HG02678 (cell line): ENCODE measurements around the gene SLC1A7.
"Not testable (repeated sequence)": the region's sequence is repeated elsewhere in the genome, so short reads cannot be mapped to it uniquely, and the experiment has no call there.

Experiments
- ATAC-seq: cut with Tn5 transposase; IDR thresholded peaks from one replicate; pipeline ENCODE4 v1.9.1; 2021; ENCODE audit warnings: mild to moderate bottlenecking, moderate library complexity; ENCODE audit not compliant: unreplicated experiment

Gene SLC1A7

DNA sequence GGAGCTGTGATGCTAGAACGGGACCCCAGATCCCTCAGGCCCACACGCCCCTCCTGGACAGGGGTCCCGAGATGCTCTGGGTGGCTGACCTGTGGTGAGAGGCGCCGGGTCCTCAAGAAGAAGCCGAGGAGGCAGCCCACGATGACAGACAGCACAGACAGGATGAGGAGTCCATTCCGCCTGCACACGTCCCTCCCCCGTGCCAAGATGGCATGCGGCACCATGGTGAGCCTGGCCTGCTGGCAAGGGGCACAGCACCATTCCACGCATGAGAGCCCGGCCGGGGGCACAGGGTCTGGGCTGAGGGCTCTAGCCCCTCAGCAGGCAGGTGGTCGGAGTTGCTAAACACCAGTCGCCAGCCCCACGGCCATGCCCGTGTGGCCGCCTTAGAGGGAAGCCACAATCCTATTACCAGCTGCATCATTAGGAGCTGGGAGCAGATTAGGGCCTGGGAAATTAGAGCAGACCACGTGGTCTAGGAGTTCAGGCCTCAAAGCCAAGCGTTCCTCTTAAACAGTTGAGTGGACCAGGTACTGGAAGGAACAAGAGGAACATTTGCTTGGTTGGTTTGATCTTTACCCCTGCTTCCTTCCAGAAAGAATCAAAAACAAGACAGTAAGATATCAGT lies at the start of gene SLC1A7:
Gene SLC1A7, minus strand, starts transcription at position 413 of the 628 bp plus-strand sequence. Its CDS starts 189 bp downstream, at position 224.
- no peak for ATAC-seq

DNA sequence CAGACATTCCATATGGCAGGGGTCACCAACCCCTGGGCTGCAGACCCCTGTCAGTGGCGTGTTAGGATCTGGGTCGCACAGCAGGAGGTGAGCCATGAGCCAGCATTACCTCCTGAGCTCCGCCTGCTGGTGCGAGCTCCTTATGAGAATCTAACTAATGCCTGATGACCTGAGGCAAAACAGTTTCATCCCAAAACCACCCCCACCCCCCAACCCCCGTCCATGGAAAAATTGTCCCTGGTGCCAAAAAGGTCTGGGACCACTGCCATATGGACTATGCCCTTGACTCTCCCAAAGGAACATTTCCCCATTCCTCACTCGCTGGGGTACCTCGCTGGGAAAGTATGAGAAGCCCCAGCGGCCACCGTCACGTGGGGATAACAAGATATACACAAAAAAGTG lies 47.8 kb upstream of the SLC1A7 start:
- ATAC-seq: no peak

DNA sequence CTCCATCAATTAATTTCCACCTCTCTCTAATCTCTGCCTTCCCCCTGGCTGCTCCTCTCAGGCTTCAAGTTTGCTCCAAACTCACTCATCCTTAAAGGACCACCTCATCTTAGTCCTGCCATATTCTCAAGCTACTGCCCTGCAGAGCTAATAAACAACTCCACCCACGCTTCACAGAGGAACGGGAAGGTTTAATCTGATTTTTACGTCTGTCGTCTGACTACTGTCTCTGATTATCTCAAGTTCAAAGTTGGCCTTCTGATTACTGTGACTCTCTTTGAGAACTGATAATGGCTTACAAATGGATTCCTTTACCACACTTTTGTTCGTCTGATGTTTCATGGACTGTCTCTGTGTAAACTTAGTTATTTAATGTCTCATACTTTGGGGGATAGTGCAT lies 46.6 kb upstream of the SLC1A7 start:
- no peak for ATAC-seq

DNA sequence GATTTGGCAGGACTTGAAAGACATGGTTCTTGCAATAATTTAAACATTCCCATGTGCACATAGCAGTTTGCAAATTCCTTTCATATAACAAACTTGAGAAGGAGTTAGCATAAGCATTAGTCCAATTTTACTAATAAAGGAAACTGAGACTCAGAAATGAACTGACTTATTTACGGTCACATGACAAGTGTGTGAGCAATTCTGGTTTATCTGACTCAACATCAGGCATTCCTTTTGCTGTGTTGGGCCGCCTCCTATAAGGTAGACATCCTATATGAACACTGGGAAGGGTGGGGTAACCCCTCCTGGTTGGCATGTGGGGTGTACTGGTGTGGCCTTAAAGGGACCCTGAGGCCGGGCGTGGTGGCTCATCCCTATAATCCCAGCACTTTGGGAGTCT lies 45.7 kb upstream of the SLC1A7 start:
- ATAC-seq: no peak

DNA sequence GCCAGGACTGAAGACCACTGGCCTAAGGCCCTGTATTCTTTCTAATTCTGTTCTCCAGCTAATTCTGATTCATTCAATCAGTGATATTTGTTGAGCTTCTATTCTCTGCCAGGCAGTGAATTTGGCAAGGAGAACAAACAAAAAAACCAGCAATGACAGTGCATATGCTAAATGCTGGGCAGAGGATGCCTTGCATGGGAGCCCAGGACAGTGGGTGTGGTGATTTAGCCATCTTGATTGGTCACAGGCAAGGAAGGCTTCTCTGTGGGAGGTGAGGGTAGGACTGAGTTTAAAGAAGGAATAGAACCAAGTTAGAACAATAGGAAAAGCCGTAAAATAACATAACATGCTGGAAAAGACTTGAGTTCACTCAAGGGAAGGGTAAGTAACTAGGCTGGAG lies 45.0 kb upstream of the SLC1A7 start:
- ATAC-seq: no peak

DNA sequence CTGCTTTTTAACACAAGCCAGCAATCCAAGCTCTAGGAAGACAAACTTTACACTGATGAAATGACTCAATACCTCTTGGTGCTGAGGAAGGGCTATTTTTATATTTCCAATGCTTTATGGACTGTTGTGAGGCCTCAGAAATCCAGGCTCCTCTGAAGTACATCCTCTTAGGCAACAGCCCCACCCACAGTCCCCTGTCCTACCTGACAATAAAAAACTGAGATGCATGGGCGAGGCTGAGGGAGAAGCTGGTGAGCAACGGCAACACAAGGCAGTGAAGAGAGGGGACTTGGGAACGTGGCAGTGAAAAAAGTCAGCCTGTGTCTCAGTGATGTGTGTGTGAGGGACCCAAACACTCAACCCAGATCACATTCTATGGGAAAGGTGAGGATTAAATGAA lies 44.1 kb upstream of the SLC1A7 start:
- no peak for ATAC-seq

DNA sequence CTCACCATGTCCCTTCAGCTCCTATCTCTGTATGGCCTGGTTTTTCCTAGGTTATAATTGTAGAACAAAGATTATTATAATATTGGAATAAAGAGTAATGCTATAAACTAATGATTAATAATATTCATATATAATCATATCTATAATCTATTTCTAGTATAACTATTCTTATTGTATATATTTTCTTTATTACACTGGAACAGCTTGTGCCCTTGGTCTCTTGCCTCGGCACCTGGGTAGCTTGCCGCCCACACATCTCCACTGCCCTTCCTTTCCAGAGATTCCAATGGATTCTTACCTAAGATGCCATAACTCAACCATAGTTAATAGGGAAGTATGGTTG lies 43.5 kb upstream of the SLC1A7 start:
- not testable (repeated sequence) for ATAC-seq

DNA sequence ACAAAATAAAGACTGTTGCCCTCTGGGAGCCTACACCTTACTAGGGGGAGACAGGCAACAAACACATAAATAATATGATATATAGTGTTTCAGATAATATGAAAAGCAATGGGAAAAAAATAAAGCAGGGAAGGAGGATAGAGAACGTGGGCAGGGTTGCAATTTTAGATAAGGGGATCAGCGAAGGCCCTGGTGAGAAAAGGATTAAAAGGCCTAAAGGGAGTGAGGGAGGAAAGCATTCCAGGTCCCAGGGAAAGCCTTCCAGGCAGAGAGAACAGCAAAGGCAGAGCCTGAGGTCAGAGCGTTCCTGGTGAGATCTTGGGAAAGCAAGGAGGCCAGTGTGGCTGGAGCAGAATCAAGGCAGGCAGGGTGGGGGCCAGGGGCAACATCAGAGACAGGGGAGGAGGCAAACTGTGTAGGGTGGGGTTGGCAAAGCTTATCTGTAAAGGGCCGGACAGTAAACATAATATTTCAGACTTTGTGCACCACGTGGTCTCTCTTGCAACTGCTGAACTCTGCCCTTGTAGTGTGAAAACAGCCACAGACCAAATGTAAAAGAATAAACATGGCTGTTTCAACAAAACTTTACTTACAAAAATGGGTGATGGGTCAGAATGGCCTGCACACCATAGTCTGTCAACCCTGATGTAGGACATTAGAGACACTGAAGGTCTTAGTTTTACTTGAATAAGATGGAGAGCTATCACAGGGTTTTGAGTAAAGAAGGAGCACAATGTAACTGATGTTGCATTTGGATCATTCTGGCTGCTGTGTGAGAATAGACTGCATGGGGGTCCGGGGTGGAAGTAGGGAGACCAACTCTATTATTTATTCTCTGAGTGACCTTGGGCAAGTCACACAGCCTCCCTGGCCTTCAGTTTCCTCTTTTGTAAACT lies 40.9 kb upstream of the SLC1A7 start:
- ATAC-seq: no peak

DNA sequence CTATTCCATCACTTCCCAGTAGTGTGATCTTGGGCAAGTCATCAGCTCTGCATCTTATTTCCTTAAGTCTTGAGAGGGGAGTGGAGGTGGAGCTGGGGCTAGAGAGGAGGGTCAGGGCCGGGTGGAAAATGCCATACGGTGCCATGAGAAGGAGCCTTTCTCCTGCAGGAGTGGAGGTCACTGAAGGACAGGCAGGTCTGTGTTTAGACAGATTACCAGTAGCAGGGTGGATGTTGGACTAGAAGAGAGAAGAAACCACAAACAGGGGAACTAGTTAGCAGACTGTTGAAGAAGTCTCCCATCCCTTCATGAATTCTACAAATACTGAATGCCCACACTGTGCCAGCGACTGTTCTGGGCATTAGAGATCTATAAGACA lies 40.3 kb upstream of the SLC1A7 start:
- no peak for ATAC-seq

DNA sequence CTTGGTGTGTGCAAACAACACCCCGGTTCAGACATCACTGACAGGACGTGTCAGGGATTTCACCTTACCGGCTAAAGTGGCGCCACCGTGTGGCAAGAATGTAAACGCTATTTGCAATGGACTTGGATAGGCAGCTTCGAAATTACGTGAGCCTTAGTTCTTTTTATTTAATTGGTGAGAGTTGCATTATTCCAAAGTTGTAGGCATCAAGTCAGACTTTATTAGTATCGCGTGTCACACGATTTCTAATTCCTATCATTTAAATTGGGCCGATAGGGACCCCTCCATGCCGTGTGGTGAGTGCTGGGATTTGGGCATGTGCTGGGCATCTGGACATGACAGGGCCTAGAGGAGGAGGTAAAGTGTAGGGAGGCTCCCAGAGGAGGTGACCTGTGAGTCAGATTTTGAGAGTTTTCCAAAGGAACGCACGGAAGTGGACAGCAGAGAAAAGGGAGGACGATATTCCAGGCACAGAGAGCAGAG lies 39.7 kb upstream of the SLC1A7 start:
- ATAC-seq: no peak

DNA sequence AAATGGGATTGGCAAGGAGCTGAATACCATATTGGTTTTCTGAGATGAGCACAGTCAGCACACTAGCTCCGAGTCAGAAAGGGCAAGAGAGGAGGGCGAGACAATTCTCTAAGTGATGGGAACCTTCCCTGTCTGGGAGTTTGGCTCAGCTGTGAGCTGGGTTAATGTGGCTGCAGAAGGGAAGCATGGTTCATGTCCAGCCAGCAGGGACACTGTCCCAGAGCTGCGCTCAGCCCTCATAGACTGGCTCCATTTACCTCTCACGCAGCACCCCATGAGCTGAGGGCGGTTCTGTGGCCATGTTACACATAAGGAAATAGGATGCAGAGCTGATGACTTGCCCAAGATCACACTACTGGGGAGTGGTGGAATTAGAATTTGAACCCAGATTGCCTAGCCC lies 38.5 kb upstream of the SLC1A7 start:
- no peak for ATAC-seq

DNA sequence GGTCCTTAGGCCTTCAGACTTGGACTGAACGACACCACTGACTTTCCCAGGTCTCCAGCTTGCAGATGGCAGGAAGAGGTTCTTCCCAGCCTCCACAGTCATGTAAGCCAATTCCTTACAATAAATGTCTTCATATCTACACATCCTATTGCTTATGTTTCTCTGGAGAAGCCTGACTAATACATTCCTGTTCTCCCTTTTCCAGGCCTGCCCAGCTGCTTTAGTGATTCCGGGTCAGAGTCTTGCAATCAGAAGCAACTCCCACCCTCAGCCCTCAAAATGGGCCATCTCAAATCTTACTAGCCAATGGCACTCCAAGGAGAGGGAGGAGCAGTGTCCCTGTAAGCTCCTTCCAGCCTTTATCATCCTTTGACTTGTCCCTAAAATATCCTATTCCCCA lies 37.8 kb upstream of the SLC1A7 start:
- no peak for ATAC-seq

DNA sequence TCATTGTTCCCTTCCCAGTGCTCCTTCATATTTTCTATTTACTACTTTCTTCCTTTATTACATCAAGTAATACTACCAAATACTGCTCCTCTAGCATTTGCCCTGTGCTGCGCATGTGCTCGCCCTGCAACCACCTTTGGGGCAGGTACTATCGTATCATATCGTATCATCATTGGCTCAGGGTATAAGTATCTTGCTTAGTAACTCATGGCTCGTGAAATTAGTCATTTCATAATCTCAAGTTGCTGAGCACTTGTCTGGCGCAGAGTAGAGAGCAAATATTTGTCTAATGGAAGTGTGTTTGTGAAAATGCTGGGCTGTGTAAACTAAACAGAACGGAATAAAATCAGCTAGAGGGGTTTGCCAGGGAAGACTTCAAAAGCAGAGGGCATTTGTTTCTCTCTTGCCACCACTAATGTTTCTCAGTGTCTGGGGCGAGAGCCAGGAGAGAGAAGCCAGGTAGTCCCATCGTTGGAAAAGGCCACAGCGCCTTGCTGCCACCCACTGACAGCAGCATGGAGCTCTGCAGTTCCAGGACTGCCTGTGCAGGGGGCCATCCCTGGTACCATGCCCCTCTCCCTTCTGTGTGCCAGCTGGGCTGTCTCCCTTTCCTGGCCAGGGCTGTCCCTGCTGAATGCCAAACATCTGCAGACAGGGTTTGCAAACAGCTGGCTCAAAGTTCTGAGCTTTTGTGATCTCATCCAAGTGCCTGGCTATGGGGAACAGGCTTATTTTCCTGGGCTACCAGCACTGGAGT lies 34.2 kb upstream of the SLC1A7 start:
- no peak for ATAC-seq

DNA sequence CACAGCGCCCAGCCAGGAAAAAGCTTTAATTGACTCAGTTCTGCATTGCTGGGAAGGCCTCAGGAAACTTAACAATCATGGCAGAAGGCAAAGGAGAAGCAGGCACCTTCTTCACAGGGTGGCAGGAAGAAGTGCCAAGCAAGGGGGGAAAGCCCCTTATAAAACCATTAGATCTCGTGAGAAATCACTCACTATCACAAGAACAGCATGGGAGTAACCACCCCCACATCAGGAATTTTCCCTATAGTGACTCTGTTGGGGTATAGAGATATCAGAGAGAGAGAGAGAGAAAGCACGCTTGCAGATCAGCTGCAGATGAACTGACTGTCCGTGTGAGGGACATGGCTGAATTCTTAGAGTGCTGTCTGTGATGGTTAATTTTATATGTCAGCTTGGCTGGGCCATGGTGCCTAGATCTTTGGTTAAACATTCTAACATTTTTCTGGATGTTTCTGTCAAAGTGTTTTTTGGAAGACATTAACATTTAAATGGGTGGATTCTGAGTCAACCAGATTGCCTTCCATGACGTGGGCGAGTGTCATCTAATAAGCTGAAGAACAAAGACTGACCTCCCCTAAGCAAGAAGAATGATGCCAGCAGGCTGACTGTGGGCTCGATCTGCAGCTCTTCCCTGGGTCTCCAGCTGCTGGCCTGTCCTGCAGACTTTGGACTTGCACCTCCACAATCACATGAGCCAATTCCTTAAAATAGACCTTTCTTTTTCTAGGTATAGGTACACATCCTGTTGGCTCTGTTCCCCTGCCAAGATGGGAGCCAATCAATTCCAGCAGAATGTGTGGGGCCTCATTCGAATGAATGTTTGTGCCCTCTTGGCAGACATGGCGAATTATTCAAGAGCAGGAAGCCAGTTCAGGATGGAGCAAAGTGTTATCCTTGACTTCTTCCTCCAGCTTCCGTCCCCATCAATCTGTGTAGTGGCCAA lies 32.8 kb upstream of the SLC1A7 start:
- ATAC-seq: no peak

DNA sequence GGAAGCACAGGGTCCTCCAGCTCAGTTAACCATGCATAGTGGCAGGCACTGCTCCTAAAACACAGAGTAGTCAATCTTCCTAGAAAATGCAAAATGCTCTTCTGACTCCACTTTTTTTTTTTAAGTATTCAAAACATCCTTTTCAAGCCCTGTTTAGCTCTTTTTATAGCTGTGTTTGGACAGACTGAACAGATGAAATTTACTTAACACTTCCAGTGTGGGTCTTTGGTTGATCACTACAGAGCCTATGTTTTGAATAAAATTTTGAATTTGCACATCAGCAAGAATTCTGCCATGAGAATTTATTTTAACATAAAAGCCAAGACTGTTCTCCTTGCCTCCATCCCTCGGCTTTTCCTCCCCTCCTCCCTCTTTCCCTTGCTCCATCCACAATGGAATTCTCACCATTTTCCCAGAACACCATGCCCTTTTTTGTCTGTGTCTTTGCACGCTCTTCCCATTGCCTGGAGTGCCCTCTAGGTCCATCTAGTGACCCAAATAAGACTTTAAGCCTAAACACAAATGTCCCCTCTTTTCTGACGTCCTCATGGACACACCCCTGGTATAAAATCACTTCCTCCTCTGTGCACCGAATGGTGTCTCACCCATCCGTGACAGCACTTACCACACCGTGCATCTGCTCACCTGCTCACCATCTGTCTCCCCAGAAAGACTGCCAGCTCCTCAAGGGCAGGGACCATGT lies 30.1 kb upstream of the SLC1A7 start:
- no peak for ATAC-seq

DNA sequence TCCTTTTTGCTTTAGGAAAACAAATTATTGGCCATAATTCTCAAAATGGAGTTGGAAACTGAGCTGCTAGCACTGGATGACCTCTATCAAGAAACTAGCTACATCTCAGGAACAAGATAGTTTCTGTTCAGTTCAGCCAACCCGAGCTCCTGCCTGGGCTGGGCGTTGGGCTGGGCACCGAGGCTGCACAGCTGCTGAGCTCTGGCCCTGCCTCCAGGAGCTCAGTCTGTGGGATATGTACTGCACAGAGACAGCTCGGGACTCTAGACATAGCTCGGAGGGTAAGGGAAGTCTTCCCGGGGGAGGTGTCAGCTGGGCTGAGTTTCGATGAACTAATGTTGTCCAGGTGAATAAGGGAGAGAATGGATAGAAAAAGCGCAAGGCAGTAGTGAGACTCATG lies 24.5 kb upstream of the SLC1A7 start:
- no peak for ATAC-seq

DNA sequence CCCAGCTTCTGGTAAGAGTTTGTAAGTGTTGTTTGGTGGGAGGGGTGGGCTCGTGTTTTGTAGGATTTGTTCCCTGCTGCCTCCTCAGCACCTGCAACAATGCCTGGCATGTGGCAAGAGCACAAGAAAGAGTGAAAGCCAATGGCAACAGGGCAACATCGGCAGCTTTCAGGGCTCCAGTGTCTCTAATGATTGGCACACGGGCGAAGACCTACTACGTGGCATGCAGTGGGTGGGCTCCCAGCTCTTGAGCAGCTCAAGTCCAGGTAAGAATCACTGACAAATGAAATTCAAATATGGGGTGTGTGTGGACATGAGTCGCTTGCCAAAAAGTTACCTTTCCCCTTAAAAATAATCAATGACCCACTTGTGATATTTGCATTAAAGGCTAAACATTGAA lies 23.9 kb upstream of the SLC1A7 start:
- ATAC-seq: no peak

DNA sequence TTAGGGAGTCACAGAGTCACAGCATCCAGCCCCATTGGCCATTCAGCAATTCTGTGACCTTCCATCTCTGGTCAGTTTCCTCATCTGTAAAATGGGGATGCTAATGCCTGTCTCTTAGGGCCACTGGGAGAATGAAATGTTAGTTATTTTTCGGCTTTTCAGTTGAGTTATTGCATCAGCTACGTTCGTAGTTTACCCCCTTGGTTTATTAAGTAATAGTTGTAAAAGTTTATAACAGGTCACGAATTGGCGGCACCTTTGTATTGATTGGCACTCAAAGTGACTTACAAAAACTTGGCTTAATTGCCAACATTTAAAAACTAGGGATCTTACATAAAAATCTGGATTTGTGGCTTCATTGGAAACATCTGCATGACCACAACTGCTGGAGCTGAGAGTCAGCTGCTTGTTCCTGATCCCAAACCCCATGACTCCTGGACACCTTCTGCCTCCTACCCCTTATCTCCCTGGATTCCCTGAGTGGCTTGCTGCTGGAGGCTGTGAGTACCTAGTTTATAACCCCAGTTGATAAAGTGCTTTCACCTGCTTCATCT lies 23.0 kb upstream of the SLC1A7 start:
- no peak for ATAC-seq

DNA sequence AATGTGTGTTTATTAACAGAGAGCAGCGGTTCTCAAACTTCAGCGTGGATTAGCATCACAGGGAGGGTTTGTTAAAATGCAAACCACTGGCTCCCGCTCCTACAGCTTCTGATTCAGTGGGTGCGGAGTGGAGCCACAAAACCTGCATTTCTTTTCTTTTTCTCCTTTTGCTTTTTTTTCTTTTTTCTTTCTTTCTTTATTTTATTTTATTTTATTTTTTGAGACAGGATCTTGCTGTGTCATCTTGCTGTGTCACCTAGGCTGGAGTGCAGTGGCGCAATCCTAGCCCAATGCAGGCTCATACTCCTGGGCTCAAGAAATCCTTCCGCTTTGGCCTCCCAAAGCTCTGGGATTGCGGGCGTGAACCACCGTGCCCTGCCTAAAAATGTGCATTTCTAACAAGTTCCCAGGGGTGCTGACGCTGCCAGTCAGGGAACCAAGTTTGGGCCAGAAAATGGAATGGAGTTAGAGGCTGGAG lies 20.9 kb upstream of the SLC1A7 start:
- no peak for ATAC-seq

DNA sequence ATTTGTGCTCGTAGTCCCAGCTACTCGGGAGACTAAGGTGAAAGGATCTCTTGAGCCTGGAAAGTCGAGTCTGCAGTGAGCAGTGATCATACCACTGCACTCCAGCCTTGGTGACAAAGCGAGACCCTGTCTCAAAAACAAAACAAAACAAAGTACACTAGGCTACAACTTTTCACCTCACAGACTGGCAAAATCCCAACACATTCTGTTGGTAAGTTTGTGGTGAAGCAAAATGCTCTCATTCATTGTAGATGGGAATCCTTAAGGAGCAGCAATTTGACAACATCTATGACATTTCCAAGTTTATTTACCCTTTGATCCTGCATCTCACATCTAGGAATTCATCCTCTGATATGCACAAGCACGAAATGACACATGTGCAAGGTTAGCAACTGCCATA lies 20.2 kb upstream of the SLC1A7 start:
- no peak for ATAC-seq
